ENCODE measurements around the gene LAPTM4A.

Gene LAPTM4A

GRCh38 chr2:20016346-20016745 lies 35.1 kb downstream of the LAPTM4A start:
- no peak for DNase-seq

GRCh38 chr2:20015482-20016083 lies 35.8 kb downstream of the LAPTM4A start:
- DNase-seq = peak; percentile 54

DNA sequence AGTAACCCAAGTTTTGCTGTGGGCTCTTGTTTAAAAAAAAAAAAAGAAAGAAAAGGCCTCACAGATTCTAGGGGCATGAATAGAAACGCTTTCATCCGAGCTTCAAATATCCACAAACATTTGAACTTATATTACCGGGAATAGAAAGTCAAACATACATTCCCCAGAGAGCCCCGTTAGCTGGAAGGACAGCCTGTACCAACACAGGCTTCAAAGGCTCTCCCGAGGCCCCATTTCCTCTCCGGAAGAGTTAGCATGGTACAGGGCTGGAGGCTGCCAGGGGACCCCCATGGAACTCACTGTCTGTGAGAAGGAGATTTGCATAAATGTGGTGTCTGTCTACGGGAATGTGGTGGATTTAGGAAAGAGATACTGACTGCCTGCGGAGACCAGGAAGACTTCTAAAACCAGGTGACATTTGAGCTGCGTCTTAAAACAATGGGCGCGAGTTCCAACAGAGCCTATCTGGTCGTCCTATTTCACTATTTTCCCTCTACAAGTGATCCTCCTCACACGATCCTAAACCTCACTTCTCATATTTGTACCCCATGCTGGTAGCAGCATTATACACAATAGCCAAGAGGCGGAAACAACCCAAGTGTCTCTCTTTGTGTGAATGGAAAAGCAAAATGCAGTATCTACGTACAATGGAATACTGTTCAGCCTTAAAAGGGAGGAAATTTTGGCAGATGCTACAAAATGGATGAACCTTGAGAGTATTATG lies 38.1 kb downstream of the LAPTM4A start:
- DNase-seq = no peak

GRCh38 chr2:20012282-20013125 lies 38.9 kb downstream of the LAPTM4A start, which contains the start of gene MATN3:
Gene MATN3, minus strand, starts transcription at chr2:20012668. Its CDS starts 37 bp downstream, at chr2:20012631.
- peak; percentile 39 for DNase-seq

GRCh38 chr2:20012032-20012281 lies 39.5 kb downstream of the LAPTM4A start:
- no peak for DNase-seq

DNA sequence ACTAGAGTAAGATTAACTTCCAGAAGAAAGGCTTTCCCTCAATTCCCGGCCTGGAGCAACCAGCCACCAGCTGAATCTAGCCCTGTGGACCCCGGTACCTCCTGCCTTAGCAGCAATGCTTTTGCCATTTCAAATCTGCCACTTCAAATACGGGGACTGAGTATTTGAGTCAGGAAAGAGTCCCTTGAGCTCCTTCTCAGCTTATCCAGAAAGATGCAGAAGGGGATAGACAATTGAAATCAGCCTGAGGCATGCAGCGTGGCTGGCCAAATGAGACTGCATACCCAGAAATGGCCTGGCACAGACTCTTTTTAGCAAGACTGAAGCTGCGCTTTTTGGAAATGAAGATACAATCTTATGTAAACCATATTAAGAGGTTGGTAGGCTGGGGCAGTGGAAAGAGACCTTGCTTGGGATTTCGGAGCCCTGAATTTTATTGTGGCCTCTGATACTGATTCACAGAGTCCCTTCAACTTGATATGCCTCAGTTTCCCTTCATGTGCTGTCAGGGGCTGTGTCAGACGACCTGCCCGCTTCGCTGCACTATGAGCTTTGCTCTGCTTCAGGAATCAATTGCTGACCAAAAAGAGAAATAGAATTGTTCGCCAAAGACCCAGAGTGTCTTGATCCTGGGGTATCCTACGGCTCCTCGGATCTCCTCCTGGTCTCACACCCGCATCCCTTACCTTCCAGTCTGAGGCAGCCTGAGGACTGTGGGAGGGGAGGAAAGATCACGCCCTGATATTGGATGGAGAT lies 40.0 kb downstream of the LAPTM4A start:
- DNase-seq = no peak

DNA sequence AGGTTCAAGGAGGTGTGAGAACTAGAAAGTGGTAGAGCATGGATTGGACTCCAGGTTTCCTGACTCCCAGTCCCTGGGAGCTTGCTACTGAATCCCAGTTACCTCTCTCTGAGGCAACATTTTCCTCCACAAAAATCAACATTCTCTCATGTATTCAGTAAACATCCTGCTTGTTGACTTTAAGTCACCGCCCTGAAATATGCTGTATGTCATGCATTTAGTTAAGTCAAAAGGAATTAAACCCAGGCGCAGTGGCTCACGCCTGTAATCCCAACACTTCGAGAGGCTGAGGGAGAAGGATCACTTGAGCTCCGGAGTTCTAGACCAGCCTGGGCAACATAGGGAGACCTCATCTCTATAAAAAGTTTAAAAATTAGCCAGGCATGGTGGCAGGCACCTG lies 42.7 kb downstream of the LAPTM4A start:
- DNase-seq = no peak

- DNase-seq = no peak
These were observed 45.4 kb downstream of the LAPTM4A start for GRCh38 chr2:20005891-20006470.

DNA sequence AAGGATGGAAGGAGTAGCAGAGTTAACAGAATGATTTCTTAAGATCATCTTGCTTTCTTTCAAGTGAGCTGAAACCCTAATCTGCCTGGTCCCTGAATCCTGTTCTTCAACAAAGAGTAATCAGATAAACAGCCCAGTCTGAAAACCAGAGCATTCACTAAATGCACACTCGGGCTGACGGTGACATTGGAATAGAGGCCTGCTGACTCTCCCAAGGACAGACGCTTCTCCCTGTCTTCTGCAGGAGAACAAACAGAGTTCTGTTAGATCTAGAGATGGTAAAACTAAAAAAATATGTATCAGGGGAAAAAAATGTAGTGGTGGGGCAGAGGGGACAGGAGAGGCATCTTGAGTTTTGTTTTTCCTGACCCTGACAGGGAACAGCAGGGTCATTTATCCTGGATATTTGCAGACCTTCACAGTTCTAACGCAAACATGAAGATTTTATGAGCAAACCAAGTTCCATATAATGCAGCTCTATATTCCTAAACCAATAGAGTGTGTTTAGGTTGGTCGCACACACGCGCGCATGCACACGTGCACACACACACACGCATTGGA lies 46.3 kb downstream of the LAPTM4A start:
- DNase-seq = no peak

DNA sequence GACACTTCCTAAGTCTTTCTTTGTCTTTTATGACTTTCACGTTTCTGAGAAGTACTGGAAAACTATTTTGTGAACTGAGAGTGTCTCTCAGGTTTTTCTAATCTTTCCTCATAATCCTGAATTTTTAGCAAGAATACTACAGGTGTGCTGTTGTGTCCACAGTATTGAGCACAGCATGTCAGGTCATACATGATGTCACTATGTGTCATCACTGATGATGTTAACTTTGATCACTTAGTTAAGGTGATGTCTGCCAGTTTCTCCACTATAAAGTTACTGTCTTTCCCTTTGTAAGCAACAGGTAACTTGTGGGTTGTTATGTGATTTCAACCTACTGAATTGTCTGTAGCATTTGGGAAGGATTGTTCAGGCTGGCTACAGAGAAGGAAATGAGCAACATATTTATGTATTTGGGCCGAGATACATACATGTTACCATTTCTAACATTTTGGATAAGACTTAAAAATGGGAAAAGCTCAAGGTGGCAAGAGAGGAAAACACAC lies 50.0 kb downstream of the LAPTM4A start:
- DNase-seq = no peak

- no peak for DNase-seq
These were observed 57.7 kb downstream of the LAPTM4A start for GRCh38 chr2:19993731-19994130.

GRCh38 chr2:19991895-19992294 lies 59.5 kb downstream of the LAPTM4A start:
- no peak for DNase-seq

GRCh38 chr2:19990416-19990728 lies 61.1 kb downstream of the LAPTM4A start:
- no peak for DNase-seq

GRCh38 chr2:19989667-19990415 lies 61.6 kb downstream of the LAPTM4A start, which contains the start of gene WDR35:
Gene WDR35, minus strand, starts transcription at chr2:19990105. Its CDS starts 90 bp downstream, at chr2:19990015.
- DNase-seq = peak; percentile 84

- DNase-seq = no peak
These were observed 62.1 kb downstream of the LAPTM4A start for GRCh38 chr2:19989342-19989666.

DNA sequence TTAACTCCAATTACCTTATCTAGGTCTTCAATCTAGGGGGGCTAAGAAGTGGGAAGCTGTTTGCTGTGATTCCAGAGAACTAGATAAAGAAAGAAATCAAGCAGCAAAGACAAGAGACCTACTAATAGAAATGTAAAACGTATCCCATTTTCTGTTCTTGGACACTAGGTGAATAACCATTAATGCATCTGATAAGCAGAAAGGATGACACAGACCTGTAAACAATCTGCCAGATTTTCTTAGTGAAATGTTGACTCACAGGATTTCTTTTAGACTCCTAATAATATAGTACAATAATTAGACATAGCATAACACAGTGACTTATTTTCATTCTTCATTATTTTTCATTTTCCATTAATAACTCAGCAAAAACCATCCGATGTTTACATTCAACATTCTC lies 62.8 kb downstream of the LAPTM4A start:
- DNase-seq = peak; percentile 20

GRCh38 chr2:19987936-19988335 lies 63.5 kb downstream of the LAPTM4A start:
- DNase-seq = no peak
